WERI-Rb-1 (cell line): ENCODE data around the gene TAAR8.

Source experiments
- DNase-seq: peaks from one replicate; pipeline ENCODE4 v3.0.0-alpha.2; 2020
- H3K27ac ChIP-seq: fragments of 250-450 bp; sonication (Bioruptor Pico); 2 replicates; pipeline ENCODE4 v1.5.1; 2020; ENCODE audit warnings: mild to moderate bottlenecking, moderate library complexity
- H3K27me3 ChIP-seq: fragments of 250-450 bp; sonication (Bioruptor Pico); 2 replicates; pipeline ENCODE4 v1.5.1; 2021; ENCODE audit warnings: mild to moderate bottlenecking, low read depth, moderate library complexity; ENCODE audit not compliant: insufficient read depth, severe bottlenecking
- H3K36me3 ChIP-seq: fragments of 250-450 bp; sonication (Bioruptor Pico); 2 replicates; pipeline ENCODE4 v1.5.1; 2020; ENCODE audit warnings: mild to moderate bottlenecking, moderate library complexity
- H3K4me3 ChIP-seq: 2 replicates; pipeline ENCODE4 v1.5.1; 2011; ENCODE audit warnings: low read depth, mild to moderate bottlenecking, control low read depth, low read length
- H3K9me3 ChIP-seq: fragments of 250-450 bp; sonication (Bioruptor Pico); 2 replicates; pipeline ENCODE4 v1.5.1; 2021; ENCODE audit warnings: mild to moderate bottlenecking, moderate library complexity; ENCODE audit not compliant: severe bottlenecking
- CTCF ChIP-seq: IDR thresholded peaks from 2 replicates; pipeline ENCODE4 v1.5.1; 2011; ENCODE audit warnings: low read depth, mild to moderate bottlenecking, control low read depth, inconsistent platforms, low read length

TAAR8 gene

GRCh38 chr6:132515386-132515785, 37.1 kb upstream of the TAAR8 start:
- Histone ChIP-seq H3K27ac (no peak overlapping the region), H3K27me3 (peaks cover 53% of the 10 kb centered on the region), H3K4me3 (no peak overlapping the region), H3K9me3 (no peaks in the 10 kb centered on the region), H3K36me3 (peaks cover 3% of the 10 kb centered on the region; the same call in 1 of the 2 replicates)
- no peak for TF ChIP-seq CTCF
- DNase-seq, result no peak

GRCh38 chr6:132520953-132521352, 31.5 kb upstream of the TAAR8 start:
- H3K4me3 ChIP-seq, result no peak overlapping the region
- no peak for DNase-seq
- H3K27ac ChIP-seq, result no peak overlapping the region
- TF ChIP-seq CTCF, result no peak
- no peaks in the 10 kb centered on the region for H3K36me3 ChIP-seq
- H3K27me3 ChIP-seq, result peaks cover 79% of the 10 kb centered on the region
- no peaks in the 10 kb centered on the region for H3K9me3 ChIP-seq

GRCh38 chr6:132524646-132525045, 27.8 kb upstream of the TAAR8 start:
- Histone ChIP-seq H3K36me3 (no peaks in the 10 kb centered on the region), H3K9me3 (no peaks in the 10 kb centered on the region), H3K27me3 (peaks cover 92% of the 10 kb centered on the region), H3K27ac (no peak overlapping the region), H3K4me3 (no peak overlapping the region)
- DNase-seq, result no peak
- no peak for TF ChIP-seq CTCF

GRCh38 chr6:132525866-132526265, 26.6 kb upstream of the TAAR8 start:
- H3K4me3 ChIP-seq, result no peak overlapping the region
- H3K9me3 ChIP-seq, result no peaks in the 10 kb centered on the region
- peaks cover 82% of the 10 kb centered on the region for H3K27me3 ChIP-seq
- no peaks in the 10 kb centered on the region for H3K36me3 ChIP-seq
- no peak for DNase-seq
- no peak overlapping the region for H3K27ac ChIP-seq
- TF ChIP-seq CTCF, result no peak

- H3K36me3 ChIP-seq, result no peaks in the 10 kb centered on the region
- no peak overlapping the region for H3K27ac ChIP-seq
- DNase-seq, result no peak
- no peak for TF ChIP-seq CTCF
- no peaks in the 10 kb centered on the region for H3K9me3 ChIP-seq
- H3K27me3 ChIP-seq, result peaks cover 80% of the 10 kb centered on the region
- H3K4me3 ChIP-seq, result no peak overlapping the region
These were observed 26.0 kb upstream of the TAAR8 start for GRCh38 chr6:132526461-132526860.

GRCh38 chr6:132527791-132528190, 24.7 kb upstream of the TAAR8 start:
- Histone ChIP-seq H3K4me3 (no peak overlapping the region), H3K36me3 (no peaks in the 10 kb centered on the region), H3K27ac (no peak overlapping the region), H3K9me3 (no peaks in the 10 kb centered on the region), H3K27me3 (peaks cover 79% of the 10 kb centered on the region)
- no peak for DNase-seq
- no peak for TF ChIP-seq CTCF
